KMS-11 (cell line): ENCODE measurements around the gene HOMER2.

Experiments
- H2AFZ ChIP-seq: fragments of 200-600 bp; sonication (generic); 2 replicates; pipeline ENCODE4 v1.6.1; 2016; ENCODE audit warnings: antibody characterized with exemption, mixed run types, low read depth
- H3K27ac ChIP-seq: fragments of 200-600 bp; sonication (generic); 2 replicates; pipeline ENCODE4 v1.6.1; 2016; ENCODE audit warnings: mild to moderate bottlenecking, mixed run types
- H3K27me3 ChIP-seq: fragments of 200-600 bp; sonication (generic); 2 replicates; pipeline ENCODE4 v1.6.1; 2017; ENCODE audit warnings: mild to moderate bottlenecking, low read depth, mixed run types, moderate library complexity; ENCODE audit not compliant: insufficient read depth
- H3K36me3 ChIP-seq: fragments of 200-600 bp; sonication (generic); 2 replicates; pipeline ENCODE4 v1.6.1; 2017; ENCODE audit warnings: mild to moderate bottlenecking, mixed run types; ENCODE audit not compliant: insufficient read depth
- H3K4me1 ChIP-seq: fragments of 200-600 bp; sonication (generic); 2 replicates; pipeline ENCODE4 v1.6.1; 2016; ENCODE audit warnings: mild to moderate bottlenecking, low read depth, mixed run types; ENCODE audit not compliant: poor library complexity, severe bottlenecking
- H3K4me2 ChIP-seq: fragments of 200-600 bp; sonication (generic); 2 replicates; pipeline ENCODE4 v1.7.0; 2016; ENCODE audit warnings: mild to moderate bottlenecking, mixed run types
- H3K4me3 ChIP-seq: fragments of 200-600 bp; sonication (generic); IDR thresholded peaks from 2 replicates; pipeline ENCODE4 v1.6.1; 2017; ENCODE audit warnings: low read depth, low read length, mixed read lengths; ENCODE audit not compliant: insufficient read depth
- H3K79me2 ChIP-seq: fragments of 200-600 bp; sonication (generic); 2 replicates; pipeline ENCODE4 v1.6.1; 2016; ENCODE audit warnings: low read depth, mixed run types; ENCODE audit not compliant: insufficient read depth
- H3K9ac ChIP-seq: fragments of 200-600 bp; sonication (generic); 2 replicates; pipeline ENCODE4 v1.6.1; 2016; ENCODE audit warnings: mild to moderate bottlenecking, mixed run types
- H4K20me1 ChIP-seq: fragments of 200-600 bp; sonication (generic); 2 replicates; pipeline ENCODE4 v1.6.1; 2016; ENCODE audit warnings: mild to moderate bottlenecking, mixed run types; ENCODE audit not compliant: insufficient read depth
- TF ChIP-seq, protein P1 (sequence below): fragments of 200-600 bp; sonication (generic); conservative IDR thresholded peaks from 2 replicates; pipeline ENCODE4 v1.6.1; 2017; ENCODE audit warnings: low read depth, mild to moderate bottlenecking, antibody characterized with exemption, low read length, moderate library complexity, mixed read lengths

Gene HOMER2

DNA sequence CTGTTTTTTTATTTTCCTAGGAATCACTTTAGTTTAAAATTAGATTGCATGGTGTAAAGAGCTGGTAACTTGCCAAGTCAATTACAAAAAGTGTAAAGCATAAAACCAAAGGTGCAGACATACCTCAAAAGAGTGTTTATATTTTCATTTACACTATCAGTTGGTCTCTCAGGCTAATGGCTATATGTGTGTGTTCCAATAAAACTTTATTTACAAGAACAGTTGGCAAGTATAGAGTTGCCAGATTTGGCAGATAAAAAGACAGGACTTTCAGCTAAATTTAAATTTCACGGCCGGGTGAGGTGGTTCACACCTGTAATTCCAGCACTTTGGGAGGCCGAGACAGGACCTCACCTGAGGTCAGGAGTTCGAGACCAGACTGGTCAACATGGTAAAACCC lies 41.1 kb downstream of the HOMER2 start:
- H3K9ac ChIP-seq, result no peak overlapping the region

DNA sequence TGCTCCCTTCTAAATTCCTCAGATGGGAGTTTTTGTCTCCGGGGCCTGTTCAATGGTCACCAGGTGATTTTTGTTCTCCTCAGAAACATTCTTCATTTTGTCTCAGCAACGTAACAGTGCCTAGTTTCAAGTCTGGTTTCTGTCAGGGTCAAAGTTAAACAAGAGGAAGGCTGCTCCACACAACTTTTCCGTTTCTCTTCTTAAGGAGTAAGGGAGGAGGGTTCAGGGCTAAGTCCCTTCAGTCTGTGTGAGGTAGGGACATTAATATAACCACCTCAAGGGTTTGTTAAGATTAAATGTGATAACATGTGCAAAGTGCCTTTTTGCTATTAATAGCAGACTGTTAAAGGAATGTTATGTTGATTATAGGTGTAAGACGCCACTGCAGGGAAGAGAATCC lies 41.8 kb downstream of the HOMER2 start:
- TF ChIP-seq, protein P1, sequence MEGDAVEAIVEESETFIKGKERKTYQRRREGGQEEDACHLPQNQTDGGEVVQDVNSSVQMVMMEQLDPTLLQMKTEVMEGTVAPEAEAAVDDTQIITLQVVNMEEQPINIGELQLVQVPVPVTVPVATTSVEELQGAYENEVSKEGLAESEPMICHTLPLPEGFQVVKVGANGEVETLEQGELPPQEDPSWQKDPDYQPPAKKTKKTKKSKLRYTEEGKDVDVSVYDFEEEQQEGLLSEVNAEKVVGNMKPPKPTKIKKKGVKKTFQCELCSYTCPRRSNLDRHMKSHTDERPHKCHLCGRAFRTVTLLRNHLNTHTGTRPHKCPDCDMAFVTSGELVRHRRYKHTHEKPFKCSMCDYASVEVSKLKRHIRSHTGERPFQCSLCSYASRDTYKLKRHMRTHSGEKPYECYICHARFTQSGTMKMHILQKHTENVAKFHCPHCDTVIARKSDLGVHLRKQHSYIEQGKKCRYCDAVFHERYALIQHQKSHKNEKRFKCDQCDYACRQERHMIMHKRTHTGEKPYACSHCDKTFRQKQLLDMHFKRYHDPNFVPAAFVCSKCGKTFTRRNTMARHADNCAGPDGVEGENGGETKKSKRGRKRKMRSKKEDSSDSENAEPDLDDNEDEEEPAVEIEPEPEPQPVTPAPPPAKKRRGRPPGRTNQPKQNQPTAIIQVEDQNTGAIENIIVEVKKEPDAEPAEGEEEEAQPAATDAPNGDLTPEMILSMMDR, result no peak
- Histone ChIP-seq H3K4me3 (no peak overlapping the region), H3K9ac (no peak overlapping the region), H3K27ac (no peak overlapping the region), H3K36me3 (no peaks in the 10 kb centered on the region), H3K4me2 (no peak overlapping the region), H3K27me3 (no peaks in the 10 kb centered on the region), H4K20me1 (no peaks in the 10 kb centered on the region), H3K79me2 (no peaks in the 10 kb centered on the region), H2AFZ (no peak overlapping the region), H3K4me1 (no peaks in the 10 kb centered on the region)

More for the DNA sequence above, 41.1 kb downstream of the HOMER2 start:
- Histone ChIP-seq H3K4me3 (no peak overlapping the region), H3K36me3 (no peaks in the 10 kb centered on the region), H4K20me1 (no peaks in the 10 kb centered on the region), H2AFZ (no peak overlapping the region), H3K27ac (no peak overlapping the region), H3K4me1 (no peaks in the 10 kb centered on the region), H3K4me2 (no peak overlapping the region), H3K79me2 (no peaks in the 10 kb centered on the region), H3K27me3 (no peaks in the 10 kb centered on the region)
- TF ChIP-seq, protein P1, result no peak

DNA sequence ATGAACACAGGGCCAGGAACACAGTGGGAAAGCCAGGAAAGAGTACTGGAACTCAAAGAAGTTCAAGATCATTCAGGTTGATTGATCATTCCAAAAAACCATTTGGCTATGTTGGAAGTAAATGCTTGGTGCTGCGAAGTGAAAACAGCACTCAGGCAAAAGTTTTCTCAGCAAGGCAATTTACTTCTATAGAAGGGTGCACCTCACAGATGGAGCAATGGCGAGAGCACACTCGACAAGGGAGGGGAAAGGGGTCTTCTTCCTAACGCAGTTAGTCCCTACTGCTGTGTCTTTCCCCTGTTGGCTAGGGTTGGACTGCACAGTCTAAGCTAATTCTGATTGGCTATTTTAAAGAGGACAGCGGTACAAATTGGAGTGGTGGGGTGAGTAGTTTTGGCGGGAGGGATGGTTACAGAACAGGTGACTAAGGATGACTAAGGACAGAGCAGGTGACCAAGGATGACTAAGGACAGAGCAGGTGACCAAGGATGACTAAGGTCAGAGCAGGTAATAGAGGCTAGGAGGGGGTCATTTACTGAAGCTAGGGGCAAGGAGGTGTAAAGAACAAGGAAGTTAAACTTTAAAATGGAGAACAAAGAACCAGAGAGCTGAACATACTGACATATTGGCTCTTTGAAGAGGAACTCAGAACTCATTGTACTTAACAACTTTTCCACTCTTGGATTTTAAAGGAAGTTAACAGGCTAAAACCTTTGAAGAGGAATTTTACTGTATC lies 43.3 kb downstream of the HOMER2 start:
- H3K4me2 ChIP-seq, result no peak overlapping the region

DNA sequence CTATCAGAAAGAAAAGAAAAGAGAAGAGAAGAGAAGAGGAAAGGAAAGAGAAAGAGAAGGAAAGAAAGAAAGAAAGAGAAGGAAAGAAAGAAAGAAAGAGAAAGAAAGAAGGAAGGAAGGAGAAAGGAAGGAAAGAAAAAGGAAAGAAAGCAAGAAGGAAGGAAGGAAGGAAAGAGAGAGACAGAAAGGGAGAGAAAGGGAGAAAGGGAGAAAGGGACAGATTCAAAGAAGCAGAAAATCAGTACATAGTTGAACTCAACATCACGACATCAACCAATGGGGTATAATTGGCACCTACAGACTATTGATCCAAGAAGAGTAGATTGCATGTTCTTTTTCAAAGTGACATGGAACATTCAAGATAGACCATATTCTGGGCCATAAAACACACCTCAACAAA lies 45.2 kb downstream of the HOMER2 start:
- no peaks in the 10 kb centered on the region for H4K20me1 ChIP-seq
- H2AFZ ChIP-seq, result no peak overlapping the region
- no peaks in the 10 kb centered on the region for H3K27me3 ChIP-seq
- H3K4me3 ChIP-seq, result no peak overlapping the region
- TF ChIP-seq, protein P1, result no peak
- no peak overlapping the region for H3K27ac ChIP-seq
- no peaks in the 10 kb centered on the region for H3K79me2 ChIP-seq
- no peak overlapping the region for H3K9ac ChIP-seq
- no peaks in the 10 kb centered on the region for H3K36me3 ChIP-seq
- no peak overlapping the region for H3K4me2 ChIP-seq
- H3K4me1 ChIP-seq, result no peaks in the 10 kb centered on the region

More for the DNA sequence above, 43.3 kb downstream of the HOMER2 start:
- Histone ChIP-seq H3K4me3 (no peak overlapping the region), H3K36me3 (no peaks in the 10 kb centered on the region), H3K4me1 (no peaks in the 10 kb centered on the region), H3K27ac (no peak overlapping the region), H3K9ac (no peak overlapping the region), H3K27me3 (no peaks in the 10 kb centered on the region), H3K79me2 (no peaks in the 10 kb centered on the region), H2AFZ (no peak overlapping the region), H4K20me1 (no peaks in the 10 kb centered on the region)
- TF ChIP-seq, protein P1, result no peak
